Loucy (cell line): Measurements from ENCODE around the gene ALX1.
"Not testable (repeated sequence)": the region's sequence is repeated elsewhere in the genome, so short reads cannot be mapped to it uniquely, and the experiment has no call there.

Experiments
- H2AFZ ChIP-seq: fragments of 200-600 bp; sonication (generic); 2 replicates; pipeline ENCODE4 v1.6.0; 2016; ENCODE audit warnings: antibody characterized with exemption, mild to moderate bottlenecking, low read length, moderate library complexity
- H3F3A ChIP-seq: fragments of 200-600 bp; 2 replicates; pipeline ENCODE4 v1.6.0; 2016; ENCODE audit warnings: antibody characterized with exemption, low read depth, mild to moderate bottlenecking
- H3K27me3 ChIP-seq: fragments of 200-600 bp; sonication (generic); 2 replicates; pipeline ENCODE4 v1.6.1; 2014; ENCODE audit warnings: low read length, mild to moderate bottlenecking; ENCODE audit not compliant: insufficient read depth, poor library complexity, severe bottlenecking
- H3K36me3 ChIP-seq: fragments of 200-600 bp; sonication (generic); 2 replicates; pipeline ENCODE4 v1.6.1; 2016; ENCODE audit warnings: low read length; ENCODE audit not compliant: insufficient read depth
- H3K4me1 ChIP-seq: fragments of 200-600 bp; sonication (generic); 2 replicates; pipeline ENCODE4 v1.5.1; 2014; ENCODE audit warnings: low read length, mild to moderate bottlenecking; ENCODE audit not compliant: insufficient read depth, poor library complexity, severe bottlenecking
- H3K4me2 ChIP-seq: fragments of 200-600 bp; sonication (generic); 2 replicates; pipeline ENCODE4 v1.6.0; 2014; ENCODE audit warnings: antibody characterized with exemption, low read length, low read depth, mild to moderate bottlenecking; ENCODE audit not compliant: poor library complexity, severe bottlenecking
- H3K4me3 ChIP-seq: fragments of 200-600 bp; sonication (generic); 2 replicates; pipeline ENCODE4 v1.5.1; 2014; ENCODE audit warnings: low read length, mild to moderate bottlenecking, mixed read lengths; ENCODE audit not compliant: poor library complexity, severe bottlenecking
- H3K79me2 ChIP-seq: fragments of 200-600 bp; sonication (generic); 2 replicates; pipeline ENCODE4 v1.6.1; 2014; ENCODE audit warnings: low read length; ENCODE audit not compliant: insufficient read depth
- H3K9ac ChIP-seq: fragments of 200-600 bp; sonication (generic); 2 replicates; pipeline ENCODE4 v1.6.0; 2014; ENCODE audit warnings: mild to moderate bottlenecking, low read depth, low read length, moderate library complexity; ENCODE audit not compliant: poor library complexity, severe bottlenecking
- H3K9me2 ChIP-seq: fragments of 200-600 bp; sonication (generic); replicated peaks from 2 replicates; pipeline ENCODE4 v1.6.1; 2016; ENCODE audit warnings: low read depth, low read length, mixed read lengths
- H3K9me3 ChIP-seq: fragments of 200-600 bp; sonication (generic); 2 replicates; pipeline ENCODE4 v1.6.1; 2014; ENCODE audit warnings: mild to moderate bottlenecking, antibody characterized with exemption, low read length, low read depth; ENCODE audit not compliant: insufficient read depth
- H4K20me1 ChIP-seq: fragments of 200-600 bp; sonication (generic); 2 replicates; pipeline ENCODE4 v1.6.0; 2014; ENCODE audit warnings: antibody characterized with exemption, low read length, mild to moderate bottlenecking; ENCODE audit not compliant: insufficient read depth, poor library complexity, severe bottlenecking
- CTCF ChIP-seq: fragments of 200-600 bp; sonication (generic); conservative IDR thresholded peaks from 2 replicates; pipeline ENCODE4 v1.5.1; 2014; ENCODE audit warnings: mild to moderate bottlenecking, antibody characterized with exemption, low read length
- EZH2phosphoT487 ChIP-seq: fragments of 200-600 bp; IDR thresholded peaks from 2 replicates; pipeline ENCODE4 v1.6.1; 2018; ENCODE audit warnings: antibody characterized with exemption, mild to moderate bottlenecking, moderate library complexity, borderline replicate concordance

Gene ALX1

DNA sequence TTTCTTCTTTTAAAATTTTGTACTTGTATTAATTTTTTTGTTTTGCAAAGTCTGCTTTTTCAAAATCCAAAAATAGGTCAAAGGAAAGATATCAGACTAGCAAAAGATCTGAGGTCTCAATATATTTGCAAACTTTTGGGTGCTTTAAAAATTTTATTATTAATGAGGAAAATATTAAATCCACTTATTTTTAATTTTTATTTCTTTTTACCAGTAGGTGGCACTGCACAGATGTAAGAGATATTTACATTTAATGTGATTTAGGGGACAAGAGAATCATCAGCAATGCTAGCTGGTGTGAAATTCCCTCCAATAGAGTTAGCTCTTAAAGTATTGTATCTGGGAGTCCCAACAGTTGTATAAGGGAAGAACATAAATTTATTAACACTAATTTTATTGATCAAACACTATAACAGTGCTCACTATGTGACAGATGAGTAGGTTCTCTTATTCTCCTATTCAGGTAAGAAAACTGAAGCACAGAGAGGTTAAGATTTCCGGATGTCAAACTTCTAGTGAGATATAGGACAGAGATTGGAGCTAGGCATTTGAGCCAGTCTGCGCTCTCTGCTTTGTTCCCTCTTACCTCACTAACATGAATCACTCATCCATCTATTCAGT is 30.5 kb downstream of the ALX1 start:
- Histone ChIP-seq H3K4me1 (no peaks in the 10 kb centered on the region), H3K79me2 (no peaks in the 10 kb centered on the region), H4K20me1 (no peaks in the 10 kb centered on the region), H3K9me2 (no peaks in the 10 kb centered on the region), H3K36me3 (no peaks in the 10 kb centered on the region), H3K27me3 (no peaks in the 10 kb centered on the region), H3K4me2 (no peak overlapping the region), H2AFZ (0 out of 2 replicates have a peak overlapping the region, but pooled peaks have one; percentile 22), H3F3A (no peaks in the 10 kb centered on the region), H3K9me3 (no peaks in the 10 kb centered on the region), H3K9ac (no peak overlapping the region), H3K4me3 (no peak overlapping the region)
- TF ChIP-seq EZH2phosphoT487: no peak
- peak; percentile 47 for TF ChIP-seq CTCF

DNA sequence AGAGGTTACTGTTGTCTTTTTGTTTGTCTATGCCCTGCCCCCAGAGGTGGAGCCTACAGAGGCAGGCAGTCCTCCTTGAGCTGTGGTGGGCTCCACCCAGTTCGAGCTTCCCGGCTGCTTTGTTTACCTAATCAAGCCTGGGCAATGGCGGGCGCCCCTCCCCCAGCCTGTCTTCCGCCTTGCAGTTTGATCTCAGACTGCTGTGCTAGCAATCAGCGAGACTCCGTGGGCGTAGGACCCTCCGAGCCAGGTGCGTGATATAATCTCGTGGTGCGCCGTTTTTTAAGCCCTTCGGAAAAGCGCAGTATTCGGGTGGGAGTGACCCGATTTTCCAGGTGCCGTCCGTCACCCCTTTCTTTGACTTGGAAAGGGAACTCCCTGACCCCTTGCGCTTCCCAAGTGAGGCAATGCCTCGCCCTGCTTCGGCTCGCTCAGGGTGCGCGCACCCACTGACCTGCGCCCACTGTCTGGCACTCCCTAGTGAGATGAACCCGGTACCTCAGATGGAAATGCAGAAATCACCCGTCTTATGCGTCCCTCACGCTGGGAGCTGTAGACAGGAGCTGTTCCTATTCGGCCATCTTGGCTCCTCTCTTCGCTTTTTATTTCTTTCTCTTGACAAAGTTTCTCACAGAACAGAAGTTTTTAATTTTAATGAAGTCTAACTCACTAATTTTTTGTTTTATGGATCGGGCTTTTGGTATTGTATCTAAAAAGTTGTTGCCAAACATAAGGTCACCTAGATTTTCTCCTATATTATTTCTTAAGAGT is 38.0 kb downstream of the ALX1 start:
- not testable (repeated sequence) for H3K9me2 ChIP-seq, H3K79me2 ChIP-seq, H3K27me3 ChIP-seq, H3K4me2 ChIP-seq, H2AFZ ChIP-seq, H3F3A ChIP-seq, H3K9ac ChIP-seq, H4K20me1 ChIP-seq, H3K36me3 ChIP-seq, H3K9me3 ChIP-seq, H3K4me1 ChIP-seq, H3K4me3 ChIP-seq

GRCh38 chr12:85322715-85323114 is 42.7 kb downstream of the ALX1 start:
- TF ChIP-seq CTCF (no peak), EZH2phosphoT487 (no peak)
- no peaks in the 10 kb centered on the region for H3K9me3 ChIP-seq
- H3F3A ChIP-seq: no peaks in the 10 kb centered on the region
- no peaks in the 10 kb centered on the region for H3K79me2 ChIP-seq
- H4K20me1 ChIP-seq: no peaks in the 10 kb centered on the region
- no peak overlapping the region for H3K4me2 ChIP-seq
- no peaks in the 10 kb centered on the region for H3K36me3 ChIP-seq
- H3K4me3 ChIP-seq: no peak overlapping the region
- no peaks in the 10 kb centered on the region for H3K27me3 ChIP-seq
- no peaks in the 10 kb centered on the region for H3K9me2 ChIP-seq
- no peaks in the 10 kb centered on the region for H3K4me1 ChIP-seq
- no peak overlapping the region for H3K9ac ChIP-seq
- H2AFZ ChIP-seq: no peak overlapping the region

GRCh38 chr12:85325442-85325841 is 45.4 kb downstream of the ALX1 start:
- no peak overlapping the region for H3K4me3 ChIP-seq
- no peaks in the 10 kb centered on the region for H3K79me2 ChIP-seq
- no peaks in the 10 kb centered on the region for H3F3A ChIP-seq
- H2AFZ ChIP-seq: no peak overlapping the region
- TF ChIP-seq EZH2phosphoT487: no peak
- TF ChIP-seq CTCF: no peak
- H3K9me2 ChIP-seq: no peaks in the 10 kb centered on the region
- no peaks in the 10 kb centered on the region for H3K27me3 ChIP-seq
- H3K9ac ChIP-seq: no peak overlapping the region
- H3K4me1 ChIP-seq: no peaks in the 10 kb centered on the region
- no peaks in the 10 kb centered on the region for H3K9me3 ChIP-seq
- H3K36me3 ChIP-seq: no peaks in the 10 kb centered on the region
- H3K4me2 ChIP-seq: no peak overlapping the region
- H4K20me1 ChIP-seq: no peaks in the 10 kb centered on the region
